AG09309 (cell line): ENCODE results near the gene TKFC.

Experiments used
- DNase-seq: peaks from one replicate; pipeline ENCODE4 v3.0.0-alpha.2; 2010; ENCODE audit warnings: low read depth
- H3K4me3 ChIP-seq: 2 replicates; pipeline ENCODE4 v1.5.1; 2011; ENCODE audit warnings: mild to moderate bottlenecking, low read depth, low read length, moderate library complexity; ENCODE audit not compliant: control insufficient read depth
- CTCF ChIP-seq: IDR thresholded peaks from 2 replicates; pipeline ENCODE4 v1.5.1; 2011; ENCODE audit warnings: mild to moderate bottlenecking, low read depth, low read length, inconsistent platforms; ENCODE audit not compliant: insufficient read depth, control insufficient read depth; ENCODE audit errors: missing control alignments

TKFC gene

GRCh38 chr11:61350336-61350735, 17.3 kb downstream of the TKFC start:
- no peak for TF ChIP-seq CTCF
- no peak overlapping the region for H3K4me3 ChIP-seq
- no peak for DNase-seq

DNA sequence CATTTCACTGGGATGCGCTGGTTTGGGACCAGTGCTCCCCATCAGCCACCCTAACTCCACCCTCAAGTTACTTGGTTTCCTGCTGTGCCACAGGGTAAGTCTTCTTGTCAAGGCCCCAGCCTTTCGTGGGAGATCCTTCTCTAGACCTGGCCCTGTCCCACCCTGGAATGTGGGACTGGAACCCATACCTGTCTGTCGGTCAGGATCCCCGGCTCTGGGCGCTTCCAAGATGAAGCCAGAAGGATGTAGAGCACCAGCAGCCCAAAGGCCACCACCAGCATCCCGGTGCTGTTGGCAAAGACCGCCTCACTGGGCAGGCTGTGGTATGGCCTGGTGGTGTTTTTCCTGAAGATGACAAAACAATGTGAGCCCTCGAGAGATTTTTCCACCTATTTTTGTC, 17.8 kb downstream of the TKFC start:
- H3K4me3 ChIP-seq = no peak overlapping the region
- no peak for TF ChIP-seq CTCF
- DNase-seq = no peak

DNA sequence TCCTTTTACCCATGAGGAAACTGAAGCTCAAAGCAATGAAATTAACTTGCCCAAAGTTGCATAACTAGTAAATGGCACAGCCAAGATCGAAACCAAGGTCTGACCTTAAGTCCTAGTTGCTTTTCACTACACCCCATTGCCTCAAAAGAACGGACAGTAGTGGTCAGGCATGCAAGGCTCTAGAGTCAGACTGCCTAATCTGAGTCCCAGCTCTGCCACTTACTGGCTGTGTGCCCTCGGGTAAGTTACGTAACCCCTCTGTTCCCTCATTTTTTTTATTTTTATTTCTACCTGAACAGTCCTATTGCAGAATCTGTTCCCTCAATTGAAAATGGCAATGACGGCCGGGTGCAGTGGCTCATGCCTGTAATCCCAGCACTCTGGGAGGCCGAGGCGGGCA, 19.0 kb downstream of the TKFC start:
- no peak for TF ChIP-seq CTCF
- no peak for DNase-seq
- no peak overlapping the region for H3K4me3 ChIP-seq

DNA sequence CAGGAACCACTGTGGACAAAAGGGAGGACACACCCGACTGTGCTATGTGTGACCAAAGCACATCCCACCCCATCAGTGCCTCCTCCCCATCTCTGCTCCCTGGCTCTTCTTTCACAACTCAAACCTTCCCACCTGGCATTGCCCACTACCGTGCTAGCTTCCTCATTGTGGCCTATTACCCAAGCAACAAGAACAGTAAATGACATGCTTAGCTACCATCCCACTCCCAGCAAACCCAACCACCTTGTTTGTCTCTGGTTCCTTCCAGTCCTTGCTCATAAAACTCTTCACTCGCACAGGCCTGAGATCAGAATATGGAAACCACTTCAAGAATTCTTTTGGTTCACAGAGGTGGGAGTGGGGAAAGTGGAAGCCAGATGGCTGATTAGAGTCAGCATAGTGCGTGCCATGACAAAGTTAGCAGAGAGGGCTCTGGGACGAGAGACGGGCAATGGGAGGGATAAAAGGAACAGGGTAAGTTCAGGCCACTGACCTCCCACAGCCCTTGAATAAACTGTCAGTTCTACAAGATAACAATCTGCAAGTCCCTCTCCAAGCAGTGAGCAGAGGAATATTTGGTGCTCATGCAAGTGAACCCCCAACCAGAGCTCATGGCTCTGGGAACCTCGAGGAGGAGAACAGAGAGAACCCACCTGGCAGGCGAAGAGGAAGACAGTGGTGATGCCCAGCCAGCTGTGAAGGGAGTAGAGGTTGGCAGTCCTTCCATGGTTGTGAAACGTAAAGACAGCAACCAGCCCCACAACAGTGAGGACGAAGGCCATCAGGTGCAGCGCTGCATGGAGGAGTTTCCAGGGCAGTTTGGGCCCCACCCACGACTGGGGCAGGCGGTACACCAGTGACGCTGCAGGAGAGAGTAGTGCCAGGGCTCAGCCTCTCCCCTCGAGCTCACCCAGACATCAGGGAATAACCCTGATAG, 20.4 kb downstream of the TKFC start:
- DNase-seq = no peak
- TF ChIP-seq CTCF = no peak
- H3K4me3 ChIP-seq = no peak overlapping the region

- no peak for DNase-seq
- TF ChIP-seq CTCF = no peak
- no peak overlapping the region for H3K4me3 ChIP-seq
Measured at GRCh38 chr11:61354208-61354607, 21.2 kb downstream of the TKFC start.

DNA sequence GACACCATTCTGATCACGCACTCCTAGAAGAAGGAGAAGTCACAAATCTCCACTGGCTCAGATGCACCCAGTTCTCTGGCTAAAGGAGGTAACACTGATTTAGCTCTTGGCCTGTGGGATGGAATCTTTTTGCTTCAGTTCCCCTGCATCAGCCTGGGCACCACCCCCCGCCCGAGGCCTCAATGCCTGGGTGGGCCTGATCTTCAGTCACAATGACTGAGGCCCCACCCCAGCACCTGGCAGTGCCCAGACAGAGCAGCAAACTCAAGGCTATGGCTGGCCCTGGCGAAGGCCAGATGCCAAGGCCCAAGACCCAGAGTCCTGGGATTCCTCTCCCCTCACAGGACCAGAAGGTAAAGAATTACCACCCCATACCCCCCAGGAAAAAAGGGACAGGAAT, 23.7 kb downstream of the TKFC start:
- H3K4me3 ChIP-seq = no peak overlapping the region
- no peak for TF ChIP-seq CTCF
- no peak for DNase-seq
